GM19351 (cell line): Measurements from ENCODE around the gene MEST.
"Not testable (repeated sequence)": the region's sequence is repeated elsewhere in the genome, so short reads cannot be mapped to it uniquely, and the experiment has no call there.

Experiments used
- ATAC-seq: cut with Tn5 transposase; IDR thresholded peaks from one replicate; pipeline ENCODE4 v1.9.1; 2021; ENCODE audit warnings: mild to moderate bottlenecking, moderate library complexity; ENCODE audit not compliant: unreplicated experiment

MEST gene

DNA sequence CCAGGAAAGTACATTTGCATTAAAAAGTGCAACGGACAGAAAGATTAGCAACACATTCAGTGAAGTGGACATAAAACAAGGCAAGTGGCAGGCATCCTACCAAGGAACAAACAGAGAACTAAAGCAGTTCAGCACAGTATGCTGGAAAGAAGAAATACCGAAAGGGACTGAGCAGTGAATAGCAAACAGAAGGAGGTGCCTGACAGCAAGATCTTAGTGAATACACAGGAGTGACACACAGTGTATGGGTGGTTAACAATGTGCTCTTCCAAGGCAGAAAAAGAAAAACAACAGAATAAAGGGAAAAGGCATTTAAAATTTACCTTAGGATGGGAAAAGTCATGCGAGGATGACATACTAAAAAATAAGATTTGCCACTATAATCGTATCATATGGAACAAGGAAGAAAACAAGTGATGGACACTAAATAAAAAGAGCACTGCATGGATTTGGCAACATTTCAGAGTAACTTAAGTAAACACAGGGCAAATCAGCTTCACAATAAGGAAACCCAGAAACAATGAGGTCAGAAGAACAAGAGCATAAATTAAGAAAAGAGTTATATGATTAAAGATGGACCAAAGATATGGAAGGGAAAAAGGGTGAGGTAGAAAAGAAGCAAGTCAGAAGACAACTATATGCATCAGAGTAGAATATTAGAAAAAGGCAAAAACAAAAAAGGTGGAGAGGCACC lies 29.5 kb downstream of the MEST start:
- no peak for ATAC-seq

DNA sequence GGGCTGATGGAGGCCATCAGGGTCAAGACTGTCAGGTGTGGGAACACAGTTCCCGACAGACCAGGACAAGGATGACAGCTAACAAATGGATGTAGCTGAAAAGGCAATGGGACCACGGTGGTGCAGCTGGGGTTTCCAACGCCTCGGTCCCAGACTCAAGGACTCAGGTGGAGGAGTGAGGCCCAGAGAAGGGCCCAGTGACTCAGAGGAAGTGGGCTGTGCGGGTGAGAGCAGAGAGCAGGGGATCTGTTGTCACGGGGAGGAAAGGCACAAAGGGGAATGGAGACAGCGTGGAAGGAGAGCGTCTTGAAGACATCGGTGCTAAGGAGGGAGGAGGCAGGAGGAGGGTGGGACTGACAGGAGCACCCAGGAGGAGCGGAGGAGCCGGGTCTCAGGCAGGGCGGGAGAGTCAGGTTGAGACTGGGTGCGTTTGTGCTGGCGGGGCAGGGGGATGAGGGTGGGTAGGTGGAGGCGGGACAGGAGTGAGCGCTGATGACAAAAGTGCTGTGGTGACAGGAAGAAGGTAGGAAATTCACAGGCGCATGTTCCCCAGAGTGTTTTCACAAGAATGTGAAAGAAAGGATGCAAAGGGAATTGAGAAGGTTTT lies 31.7 kb downstream of the MEST start:
- not testable (repeated sequence) for ATAC-seq

DNA sequence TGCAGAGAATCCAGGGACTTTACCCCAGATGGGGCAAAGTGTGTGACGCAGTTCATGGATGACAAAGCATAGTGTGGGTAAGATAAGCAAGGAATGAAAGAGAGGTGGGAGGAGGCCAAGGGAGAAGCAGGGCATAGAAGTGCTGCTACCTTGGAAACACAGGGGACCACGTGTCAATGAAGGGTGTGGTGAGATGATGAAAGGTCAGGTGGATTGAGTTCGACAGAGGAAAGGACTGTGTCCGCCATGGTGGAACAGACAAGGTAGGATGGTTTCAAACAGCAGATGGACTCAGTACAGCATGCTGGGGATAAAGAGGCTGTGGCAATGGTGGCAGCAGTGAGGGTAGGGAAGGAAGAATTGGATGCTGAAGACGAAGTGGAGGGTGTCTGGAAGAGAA lies 32.7 kb downstream of the MEST start:
- ATAC-seq = no peak

DNA sequence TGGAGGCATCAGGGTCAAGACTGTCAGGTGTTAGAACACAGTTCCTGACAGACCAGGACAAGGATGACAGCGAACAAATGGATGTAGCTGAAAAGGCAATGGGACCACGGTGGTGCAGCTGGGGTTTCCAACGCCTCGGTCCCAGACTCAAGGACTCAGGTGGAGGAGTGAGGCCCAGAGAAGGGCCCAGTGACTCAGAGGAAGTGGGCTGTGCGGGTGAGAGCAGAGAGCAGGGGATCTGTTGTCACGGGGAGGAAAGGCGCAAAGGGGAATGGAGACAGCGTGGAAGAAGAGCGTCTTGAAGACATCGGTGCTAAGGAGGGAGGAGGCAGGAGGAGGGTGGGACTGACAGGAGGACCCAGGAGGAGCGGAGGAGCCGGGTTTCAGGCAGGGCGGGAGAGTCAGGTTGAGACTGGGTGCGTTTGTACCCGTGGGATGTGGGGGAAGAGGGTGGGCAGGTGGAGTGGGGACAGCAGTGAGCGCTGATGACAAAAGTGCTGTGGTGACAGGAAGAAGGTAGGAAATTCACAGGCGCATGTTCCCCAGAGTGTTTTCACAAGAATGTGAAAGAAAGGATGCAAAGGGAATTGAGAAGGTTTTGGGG lies 36.0 kb downstream of the MEST start:
- ATAC-seq = not testable (repeated sequence)

DNA sequence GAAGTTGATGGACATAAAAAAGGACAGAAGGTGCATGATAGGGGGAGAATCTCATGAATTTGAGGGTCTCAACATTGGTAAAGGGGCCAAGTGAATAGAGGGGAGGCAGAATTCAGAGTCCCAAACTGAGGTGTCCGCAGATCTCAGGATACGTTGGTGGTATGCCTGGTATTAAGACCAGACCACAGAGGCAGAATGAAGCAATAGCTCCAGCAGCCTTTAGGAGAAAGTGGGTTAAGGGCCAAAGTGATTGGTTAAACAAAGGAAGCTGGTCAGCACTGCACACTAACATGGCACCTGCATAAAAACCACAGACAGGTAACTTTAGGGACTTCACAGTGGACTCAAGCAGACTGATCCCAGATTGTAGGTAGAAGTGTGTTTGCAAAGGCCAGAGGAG lies 37.5 kb downstream of the MEST start:
- ATAC-seq = no peak

DNA sequence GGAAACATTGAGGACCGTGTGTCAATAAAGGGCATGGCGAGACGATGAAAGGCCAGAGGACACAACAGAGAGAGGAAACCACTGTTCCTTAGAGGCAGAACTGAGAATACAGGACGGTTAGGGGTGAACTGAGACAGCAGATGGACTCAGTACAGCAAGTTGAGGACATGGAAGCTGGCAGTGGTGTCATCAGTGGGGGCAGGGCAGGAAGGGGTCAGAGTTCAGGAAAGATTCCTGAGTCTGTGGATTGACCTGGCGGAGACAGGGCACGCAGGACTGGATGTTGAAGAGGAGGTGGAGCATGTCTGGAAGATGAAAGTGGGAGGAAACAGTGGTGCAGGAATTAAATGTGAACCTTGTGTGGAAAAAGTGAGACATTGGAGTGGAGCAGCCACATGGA lies 46.0 kb downstream of the MEST start:
- not testable (repeated sequence) for ATAC-seq

DNA sequence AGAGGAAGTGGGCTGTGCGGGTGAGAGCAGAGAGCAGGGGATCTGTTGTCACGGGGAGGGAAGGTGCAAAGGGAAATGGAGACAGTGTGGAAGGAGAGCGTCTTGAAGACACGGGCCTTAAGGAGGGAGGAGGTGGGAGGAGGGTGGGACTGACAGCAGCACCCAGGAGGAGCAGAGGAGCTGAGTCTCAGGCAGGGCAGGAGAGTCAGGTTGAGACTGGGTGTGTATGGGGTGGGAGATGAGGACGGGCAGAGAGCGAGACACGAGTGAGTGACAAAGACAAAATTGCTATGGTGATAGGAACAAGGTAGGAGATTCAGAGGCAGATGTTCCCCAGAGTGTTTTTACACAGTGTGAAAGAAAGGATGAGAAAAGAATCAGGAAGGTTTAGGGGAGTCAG lies 49.4 kb downstream of the MEST start:
- not testable (repeated sequence) for ATAC-seq

DNA sequence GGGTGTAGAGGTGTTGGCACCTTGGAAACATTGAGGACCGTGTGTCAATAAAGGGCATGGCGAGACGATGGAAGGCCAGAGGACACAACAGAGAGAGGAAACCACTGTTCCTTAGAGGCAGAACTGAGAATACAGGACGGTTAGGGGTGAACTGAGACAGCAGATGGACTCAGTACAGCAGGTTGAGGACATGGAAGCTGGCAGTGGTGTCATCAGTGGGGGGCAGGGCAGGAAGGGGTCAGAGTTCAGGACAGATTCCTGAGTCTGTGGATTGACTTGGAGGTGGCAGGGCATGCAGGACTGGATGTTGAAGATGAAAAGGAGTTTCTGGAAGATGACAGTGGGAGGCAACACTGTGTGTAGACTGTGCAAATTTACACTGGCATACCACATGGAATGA lies 50.4 kb downstream of the MEST start:
- not testable (repeated sequence) for ATAC-seq

DNA sequence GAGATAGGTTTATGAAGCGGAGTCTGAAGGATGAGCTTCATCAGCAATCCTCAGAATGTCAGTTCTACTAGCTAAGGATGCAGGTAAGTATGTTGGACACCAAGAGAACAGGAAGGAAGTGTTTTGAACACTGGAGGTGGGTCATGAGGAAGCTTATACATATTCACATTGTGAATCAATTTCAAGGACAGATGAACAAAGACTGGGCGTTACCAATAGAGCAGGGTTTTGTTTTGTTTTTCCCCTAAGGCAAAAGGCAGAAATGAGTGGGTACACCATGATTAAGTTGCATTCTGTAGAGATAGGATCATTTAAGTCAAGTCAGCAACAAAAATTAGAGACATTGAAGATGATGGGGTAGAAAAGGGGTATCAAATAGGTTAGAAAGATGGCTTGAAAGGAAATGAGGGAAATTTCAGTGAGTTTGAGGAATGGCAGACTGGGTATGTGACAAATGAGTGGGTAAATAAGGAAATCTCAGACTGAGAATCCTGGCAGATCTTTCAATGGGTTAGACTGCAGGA lies 51.7 kb downstream of the MEST start:
- no peak for ATAC-seq

DNA sequence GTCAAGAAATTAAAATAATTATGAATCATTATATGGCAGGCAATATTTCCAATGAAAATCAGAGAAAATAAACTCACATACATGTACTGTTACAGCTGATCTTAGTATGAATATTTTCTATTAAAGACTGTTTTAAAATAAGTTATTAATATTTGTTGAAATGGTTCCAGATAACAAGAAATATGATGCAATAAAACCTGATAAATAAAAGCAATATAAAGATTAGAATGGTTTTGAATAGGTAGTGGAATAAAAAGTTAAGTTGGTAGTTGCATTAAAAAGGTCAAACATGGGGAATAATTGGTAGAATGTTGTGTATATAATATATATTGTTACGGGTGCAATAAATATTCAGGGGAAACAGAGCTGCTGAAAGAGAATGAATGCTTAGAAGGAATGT lies 52.5 kb downstream of the MEST start:
- ATAC-seq = no peak

DNA sequence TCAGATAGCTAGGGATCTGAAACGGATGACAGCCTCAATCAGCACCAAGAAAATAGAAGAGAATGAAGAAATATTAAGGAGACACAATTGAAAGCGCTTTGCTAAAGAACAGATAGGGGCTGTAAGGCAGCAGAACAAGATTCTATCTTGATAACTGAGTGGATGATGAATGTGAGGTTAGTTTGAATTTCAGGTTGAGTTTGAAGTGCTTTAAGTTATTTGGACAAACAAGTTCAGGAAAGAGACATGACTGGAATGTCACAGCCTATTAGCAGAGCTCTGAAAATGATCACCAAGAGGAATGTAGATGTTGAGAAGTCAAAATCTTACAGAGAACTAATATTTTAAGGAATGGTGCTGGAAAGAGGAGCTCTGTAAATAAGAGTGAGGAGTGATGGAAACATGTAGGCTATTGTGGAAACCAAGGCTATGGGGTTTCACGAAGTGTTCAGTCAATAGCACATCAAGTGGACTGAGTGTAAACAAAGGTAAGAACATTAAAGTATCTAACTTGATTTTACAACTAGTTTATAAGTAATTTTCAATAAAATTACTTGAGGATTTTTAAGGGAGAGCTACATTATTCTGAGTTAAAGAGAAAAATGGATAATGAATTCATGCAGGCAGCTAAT lies 61.6 kb downstream of the MEST start:
- no peak for ATAC-seq

DNA sequence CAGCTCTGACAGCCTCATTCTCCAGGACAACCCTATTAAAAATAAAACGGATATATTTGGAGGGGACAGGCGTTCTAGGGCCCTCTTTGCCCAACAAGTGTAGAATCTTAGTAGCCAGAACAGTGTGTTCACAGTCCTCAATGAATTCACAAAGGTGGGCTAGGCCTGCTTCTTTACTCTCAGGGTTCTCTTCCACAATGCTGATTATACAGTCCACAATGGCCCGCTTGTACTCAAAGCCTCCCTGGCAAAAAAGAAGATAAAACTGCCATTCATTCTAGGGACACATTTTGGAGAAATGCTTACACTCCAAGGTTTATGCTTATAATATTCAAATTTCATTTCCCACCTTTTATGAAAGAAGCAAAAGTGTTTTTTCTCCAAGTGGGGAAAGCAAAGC lies 62.6 kb downstream of the MEST start:
- no peak for ATAC-seq
